Thyroid gland (tissue), 4 donors: ENCODE measurements around the gene MTCL1.

Experiments
- CTCF ChIP-seq, 6 experiments: fragments of 200-600 bp in 3 of 6; fragments of 450-650 bp in 3 of 6; sonication (generic) in 3 of 6; IDR thresholded peaks; one replicate each; pipeline ENCODE4 v1.5.1; 2016 to 2019; ENCODE audit warnings: antibody characterized with exemption in 6 of 6, mild to moderate bottlenecking in 2 of 6, inconsistent platforms in 1 of 6, moderate library complexity in 1 of 6
- POLR2A ChIP-seq, 2 donors: fragments of 450-650 bp; IDR thresholded peaks; one replicate each; pipeline ENCODE4 v1.6.1; 2017; ENCODE audit warnings: antibody characterized with exemption in 2 of 2, mild to moderate bottlenecking in 2 of 2, moderate library complexity in 1 of 2

- TF ChIP-seq CTCF (IDR thresholded peaks at IDR 0.05) (no peak), POLR2A (IDR thresholded peaks at IDR 0.05) (no peak)
Observed at GRCh38 chr18:8802017-8802672, 96.8 kb downstream of the MTCL1 start.
